ACC112 (cell line): Measurements from ENCODE around the gene KLF5.
"Not testable (repeated sequence)": the region's sequence is repeated elsewhere in the genome, so short reads cannot be mapped to it uniquely, and the experiment has no call there.

Source experiments
- H2AFZ ChIP-seq: fragments of 200-600 bp; sonication (generic); one replicate; pipeline ENCODE4 v1.6.0; 2017; ENCODE audit warnings: antibody characterized with exemption, low read length; ENCODE audit not compliant: unreplicated experiment
- H3K27ac ChIP-seq: fragments of 200-600 bp; sonication (generic); 2 replicates; pipeline ENCODE4 v1.5.1; 2014; ENCODE audit warnings: low read depth, mild to moderate bottlenecking, antibody characterized with exemption, low read length, moderate library complexity
- H3K27me3 ChIP-seq: fragments of 200-600 bp; sonication (generic); 2 replicates; pipeline ENCODE4 v1.6.1; 2014; ENCODE audit warnings: mild to moderate bottlenecking, antibody characterized with exemption, low read length, moderate library complexity, mixed read lengths; ENCODE audit not compliant: insufficient read depth
- H3K36me3 ChIP-seq: fragments of 200-600 bp; sonication (generic); 2 replicates; pipeline ENCODE4 v1.6.1; 2016; ENCODE audit warnings: mild to moderate bottlenecking, antibody characterized with exemption, low read length, moderate library complexity, mixed read lengths; ENCODE audit not compliant: insufficient read depth
- H3K4me1 ChIP-seq: fragments of 200-600 bp; sonication (generic); one replicate; pipeline ENCODE4 v1.6.1; 2016; ENCODE audit warnings: low read length, mixed read lengths; ENCODE audit not compliant: insufficient read depth, unreplicated experiment, control insufficient read depth
- H3K4me3 ChIP-seq: fragments of 200-600 bp; sonication (generic); 2 replicates; pipeline ENCODE4 v1.5.1; 2014; ENCODE audit warnings: mild to moderate bottlenecking, low read depth, low read length
- H3K79me2 ChIP-seq: fragments of 200-600 bp; sonication (generic); one replicate; pipeline ENCODE4 v1.6.0; 2016; ENCODE audit warnings: low read length; ENCODE audit not compliant: control insufficient read depth, unreplicated experiment, insufficient read depth

The KLF5 gene

GRCh38 chr13:73082471-73082870, 23.7 kb downstream of the KLF5 start:
- Histone ChIP-seq H2AFZ (no peak overlapping the region), H3K36me3 (no peaks in the 10 kb centered on the region), H3K4me3 (no peak overlapping the region), H3K27me3 (no peaks in the 10 kb centered on the region), H3K4me1 (no peaks in the 10 kb centered on the region), H3K79me2 (no peaks in the 10 kb centered on the region), H3K27ac (no peak overlapping the region)

GRCh38 chr13:73082895-73083294, 24.1 kb downstream of the KLF5 start:
- Histone ChIP-seq H3K27ac (no peak overlapping the region), H3K4me3 (no peak overlapping the region), H3K4me1 (no peaks in the 10 kb centered on the region), H3K27me3 (no peaks in the 10 kb centered on the region), H3K36me3 (no peaks in the 10 kb centered on the region), H3K79me2 (no peaks in the 10 kb centered on the region), H2AFZ (no peak overlapping the region)

- Histone ChIP-seq H3K4me3 (no peak overlapping the region), H3K4me1 (peaks cover 8% of the 10 kb centered on the region), H3K36me3 (no peaks in the 10 kb centered on the region), H3K27me3 (no peaks in the 10 kb centered on the region), H3K27ac (no peak overlapping the region), H3K79me2 (no peaks in the 10 kb centered on the region), H2AFZ (no peak overlapping the region)
Measured at GRCh38 chr13:73088332-73088935, 29.6 kb downstream of the KLF5 start.

- Histone ChIP-seq H2AFZ (no peak overlapping the region), H3K27ac (no peak overlapping the region), H3K36me3 (no peaks in the 10 kb centered on the region)
Measured at GRCh38 chr13:73089213-73089612, 30.4 kb downstream of the KLF5 start.

GRCh38 chr13:73090116-73090822, 31.5 kb downstream of the KLF5 start:
- H3K79me2 ChIP-seq, result no peaks in the 10 kb centered on the region
- no peaks in the 10 kb centered on the region for H3K27me3 ChIP-seq
- peaks cover 8% of the 10 kb centered on the region for H3K4me1 ChIP-seq
- H2AFZ ChIP-seq, result no peak overlapping the region
- no peak overlapping the region for H3K4me3 ChIP-seq
- H3K27ac ChIP-seq, result no peak overlapping the region
- H3K36me3 ChIP-seq, result no peaks in the 10 kb centered on the region

More at GRCh38 chr13:73089213-73089612, 30.4 kb downstream of the KLF5 start:
- Histone ChIP-seq H3K4me3 (no peak overlapping the region), H3K4me1 (peaks cover 8% of the 10 kb centered on the region), H3K27me3 (no peaks in the 10 kb centered on the region), H3K79me2 (no peaks in the 10 kb centered on the region)

GRCh38 chr13:73090823-73091187, 32.0 kb downstream of the KLF5 start:
- Histone ChIP-seq H3K79me2 (no peaks in the 10 kb centered on the region), H3K4me1 (peaks cover 8% of the 10 kb centered on the region), H3K36me3 (no peaks in the 10 kb centered on the region), H2AFZ (no peak overlapping the region), H3K4me3 (no peak overlapping the region), H3K27me3 (no peaks in the 10 kb centered on the region), H3K27ac (no peak overlapping the region)

GRCh38 chr13:73092829-73093228, 34.0 kb downstream of the KLF5 start:
- Histone ChIP-seq H3K4me3 (no peak overlapping the region), H3K79me2 (no peaks in the 10 kb centered on the region), H3K36me3 (no peaks in the 10 kb centered on the region), H3K4me1 (peaks cover 8% of the 10 kb centered on the region), H2AFZ (no peak overlapping the region), H3K27ac (no peak overlapping the region), H3K27me3 (no peaks in the 10 kb centered on the region)

- Histone ChIP-seq H3K79me2 (no peaks in the 10 kb centered on the region), H3K4me3 (no peak overlapping the region), H3K27ac (no peak overlapping the region), H2AFZ (no peak overlapping the region), H3K36me3 (no peaks in the 10 kb centered on the region), H3K27me3 (no peaks in the 10 kb centered on the region), H3K4me1 (no peaks in the 10 kb centered on the region)
Measured at GRCh38 chr13:73096173-73096572, 37.4 kb downstream of the KLF5 start.

GRCh38 chr13:73096638-73097037, 37.8 kb downstream of the KLF5 start:
- Histone ChIP-seq H3K27me3 (no peaks in the 10 kb centered on the region), H3K36me3 (no peaks in the 10 kb centered on the region), H2AFZ (no peak overlapping the region), H3K27ac (no peak overlapping the region), H3K79me2 (no peaks in the 10 kb centered on the region), H3K4me3 (no peak overlapping the region), H3K4me1 (no peaks in the 10 kb centered on the region)

GRCh38 chr13:73100781-73101180, 42.0 kb downstream of the KLF5 start:
- H3K27ac ChIP-seq, H3K27me3 ChIP-seq, H3K4me1 ChIP-seq, H3K36me3 ChIP-seq, H3K4me3 ChIP-seq, H3K79me2 ChIP-seq, H2AFZ ChIP-seq: not testable (repeated sequence)

GRCh38 chr13:73101351-73102007, 42.7 kb downstream of the KLF5 start:
- H3K36me3 ChIP-seq, result no peaks in the 10 kb centered on the region

More at GRCh38 chr13:73101351-73102007, 42.7 kb downstream of the KLF5 start:
- no peaks in the 10 kb centered on the region for H3K79me2 ChIP-seq
- H2AFZ ChIP-seq, result no peak overlapping the region
- H3K4me3 ChIP-seq, result no peak overlapping the region
- H3K27me3 ChIP-seq, result no peaks in the 10 kb centered on the region
- H3K4me1 ChIP-seq, result no peaks in the 10 kb centered on the region
- no peak overlapping the region for H3K27ac ChIP-seq
